Stimulated activated CD8-positive, alpha-beta memory T cell treated with anti-CD3 and anti-CD28 coated beads, Interleukin-4, amount 100 ng/mL, for 4 hours (primary cell): ENCODE measurements around the gene VAMP8.
"Not testable (repeated sequence)": the region's sequence is repeated elsewhere in the genome, so short reads cannot be mapped to it uniquely, and the experiment has no call there.

ENCODE experiments used
- DNase-seq, 2 donors: peaks; one replicate each; pipeline ENCODE4 v3.0.0-alpha.2; 2020; ENCODE audit warnings: low read depth in 2 of 2, low spot score in 1 of 2

Gene VAMP8

GRCh38 chr2:85547089-85547858, 30.1 kb upstream of the VAMP8 start:
- no peak for DNase-seq

GRCh38 chr2:85547859-85548607, 29.4 kb upstream of the VAMP8 start:
- DNase-seq, result no peak

- DNase-seq, result no peak
Measured at GRCh38 chr2:85548608-85548900, 28.8 kb upstream of the VAMP8 start.

GRCh38 chr2:85549095-85549494, 28.3 kb upstream of the VAMP8 start:
- no peak for DNase-seq

- no peak for DNase-seq
Measured at GRCh38 chr2:85549826-85550225, 27.6 kb upstream of the VAMP8 start.

- no peak for DNase-seq
Measured at GRCh38 chr2:85550486-85550885, 26.9 kb upstream of the VAMP8 start.

- peak; percentile 72 to 84 for DNase-seq
Measured at GRCh38 chr2:85551698-85552678, 25.4 kb upstream of the VAMP8 start.

GRCh38 chr2:85553184-85553583, 24.2 kb upstream of the VAMP8 start:
- DNase-seq, result no peak

- no peak for DNase-seq
Measured at GRCh38 chr2:85554980-85555612, 22.3 kb upstream of the VAMP8 start.

- DNase-seq, result no peak
Measured at GRCh38 chr2:85557130-85557529, 20.3 kb upstream of the VAMP8 start.

- no peak for DNase-seq
Measured at GRCh38 chr2:85558160-85558559, 19.2 kb upstream of the VAMP8 start.

- DNase-seq, result not testable (repeated sequence)
Measured at GRCh38 chr2:85560403-85560726, 17.0 kb upstream of the VAMP8 start.

- no peak for DNase-seq
Measured at GRCh38 chr2:85560812-85561279, 16.5 kb upstream of the VAMP8 start.

GRCh38 chr2:85561280-85562212, 15.8 kb upstream of the VAMP8 start, which contains the start of gene GGCX:
Gene GGCX (minus strand): TSS chr2:85561493. CDS start chr2:85561428, 65 bp downstream.
- DNase-seq, result peak; percentile 87 to 90

GRCh38 chr2:85564144-85564563, 13.2 kb upstream of the VAMP8 start:
- DNase-seq, result no peak

- DNase-seq, result no peak
Measured at GRCh38 chr2:85566265-85566664, 11.1 kb upstream of the VAMP8 start.

- DNase-seq, result no peak
Measured at GRCh38 chr2:85575739-85576138, 1.6 kb upstream of the VAMP8 start.

GRCh38 chr2:85577063-85577385, 362 bp upstream of the VAMP8 start:
- DNase-seq, result no peak

- DNase-seq, result no peak
Measured at GRCh38 chr2:85578243-85579180, 1.1 kb downstream of the VAMP8 start.
